Measurements from ENCODE around the gene FIGLA.

- no peak for TF ChIP-seq CTCF (IDR thresholded peaks at IDR 0.05)
- no peak for TF ChIP-seq POLR2A (IDR thresholded peaks at IDR 0.05)
These were observed 34.3 kb downstream of the FIGLA start for GRCh38 chr2:70756128-70756527.

Data from thyroid gland (tissue), 4 donors.